Measurements from ENCODE around the gene RPP25.

The RPP25 gene, protein sequence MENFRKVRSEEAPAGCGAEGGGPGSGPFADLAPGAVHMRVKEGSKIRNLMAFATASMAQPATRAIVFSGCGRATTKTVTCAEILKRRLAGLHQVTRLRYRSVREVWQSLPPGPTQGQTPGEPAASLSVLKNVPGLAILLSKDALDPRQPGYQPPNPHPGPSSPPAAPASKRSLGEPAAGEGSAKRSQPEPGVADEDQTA

DNA sequence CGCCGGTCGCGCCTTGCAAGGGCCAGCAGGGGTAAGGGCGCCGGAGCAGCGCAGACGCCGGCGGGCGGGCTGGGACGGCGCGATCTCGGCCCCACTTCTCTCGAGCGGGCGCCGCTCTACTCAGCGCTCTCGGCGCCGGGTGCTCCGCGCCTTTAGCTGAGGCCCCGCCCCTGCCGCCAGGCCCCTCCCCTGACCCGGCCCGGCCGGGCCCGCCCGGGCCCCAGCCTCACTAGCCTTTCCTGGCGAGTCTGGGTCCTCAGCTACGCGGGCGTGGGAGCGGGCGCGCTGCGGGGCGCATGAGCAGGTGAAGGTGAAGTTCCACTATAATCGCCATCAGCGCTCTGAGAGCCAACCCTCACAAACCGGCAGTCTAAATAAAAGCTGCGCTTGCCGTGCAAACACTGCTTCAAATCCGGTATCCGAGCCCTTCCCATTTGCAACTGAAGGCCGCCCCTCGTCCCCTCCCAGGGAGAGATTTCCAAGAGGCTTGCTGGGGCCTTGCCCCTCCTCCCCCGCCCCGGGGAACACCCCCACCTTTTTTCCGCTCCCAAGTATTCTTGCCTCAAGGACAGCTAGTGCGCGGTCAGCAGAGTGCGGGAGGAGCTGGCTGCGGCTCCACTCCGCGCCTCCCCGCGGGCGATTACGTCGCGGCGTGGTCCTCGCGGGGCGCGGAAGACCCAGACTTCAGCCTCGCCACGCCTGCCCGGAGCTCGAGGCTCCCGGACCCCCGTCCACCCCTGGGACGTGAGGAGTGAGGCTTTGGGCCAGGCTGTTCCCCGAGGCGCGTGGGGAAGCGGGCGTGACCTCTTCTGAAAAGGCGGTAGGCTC lies at the start of gene RPP25:
Gene RPP25 (minus strand): TSS at position 125 of the 828 bp plus-strand sequence. CDS start 189 bp downstream, outside the sequence.
- peak; percentile 69 to 79 for DNase-seq

DNA sequence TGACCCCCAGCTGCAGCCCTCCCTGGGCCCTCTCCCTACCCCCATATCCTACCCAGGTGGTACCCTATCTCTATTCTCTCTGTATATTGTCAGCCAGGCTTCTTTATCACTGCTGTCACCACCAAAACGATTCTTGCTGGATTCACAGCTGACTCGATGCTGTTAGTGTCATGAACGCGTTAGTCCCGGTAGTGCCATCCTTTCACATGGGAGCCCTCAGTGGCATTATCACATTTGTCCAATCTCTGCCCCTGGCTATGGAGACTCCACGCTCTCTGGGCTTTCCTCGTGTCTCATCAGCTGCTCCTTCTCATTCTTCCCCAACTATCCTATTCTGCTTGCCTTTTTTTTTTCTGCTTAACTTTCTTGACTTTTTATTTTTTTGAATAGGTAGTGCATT lies 45.8 kb upstream of the RPP25 start:
- no peak for DNase-seq

DNA sequence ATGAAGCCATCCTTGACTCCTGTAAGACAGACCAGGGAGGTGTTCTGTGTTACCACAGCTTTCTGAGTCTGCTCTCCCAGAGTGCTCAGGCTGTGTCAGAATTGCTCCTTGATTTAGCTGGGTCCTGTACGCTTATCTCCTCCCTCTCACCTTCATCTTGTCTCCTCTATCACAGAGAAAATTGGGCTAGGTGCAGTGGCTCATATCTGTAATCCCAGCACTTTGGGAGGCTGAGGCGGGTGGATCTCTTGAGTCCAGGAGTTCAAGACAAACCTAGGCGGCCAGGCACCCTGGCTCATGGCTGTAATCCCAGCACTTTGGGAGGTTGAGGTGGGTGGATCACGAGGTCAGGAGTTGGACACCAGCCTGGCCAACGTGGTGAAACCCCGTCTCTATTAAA lies 44.7 kb upstream of the RPP25 start:
- DNase-seq: no peak

DNA sequence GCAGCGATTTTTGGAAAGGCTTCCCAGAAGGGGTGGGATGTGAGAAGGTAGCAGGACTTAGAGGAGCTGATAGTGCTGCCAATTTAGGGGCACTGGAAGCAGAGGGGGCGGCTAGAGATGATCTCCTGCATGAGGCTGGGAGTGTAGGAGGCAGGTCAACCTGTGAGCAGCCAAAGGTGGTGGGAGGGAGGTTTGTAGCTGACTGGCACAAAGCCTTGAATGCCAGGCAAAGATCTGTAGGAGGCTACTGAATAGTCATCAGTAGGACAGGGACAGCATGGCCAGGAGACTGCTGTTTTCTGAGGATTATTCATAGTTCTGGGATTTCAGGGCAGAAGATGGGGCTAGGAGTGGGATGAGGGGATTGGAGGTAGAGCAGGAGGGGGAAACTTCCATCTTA lies 41.0 kb upstream of the RPP25 start:
- no peak for DNase-seq

DNA sequence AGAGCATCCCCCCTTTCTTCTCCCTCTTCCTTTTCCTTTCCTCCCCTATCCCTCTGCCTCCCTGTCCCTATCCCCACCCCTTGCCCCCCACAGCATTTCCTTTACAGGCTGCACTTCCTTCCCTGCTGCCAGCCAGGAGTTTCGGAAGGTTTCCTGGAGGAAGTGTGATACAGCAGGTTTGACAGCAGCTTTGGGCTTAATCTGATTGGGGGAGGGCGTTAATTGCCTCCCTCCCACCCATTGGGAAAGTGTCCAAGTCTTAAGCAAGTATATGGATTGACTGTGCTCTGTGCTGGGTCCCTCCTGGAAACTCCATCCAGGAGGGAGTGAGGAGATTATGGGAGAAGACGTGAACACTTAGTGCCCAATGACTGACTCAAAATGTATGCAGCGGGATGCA lies 40.6 kb upstream of the RPP25 start:
- DNase-seq: no peak

DNA sequence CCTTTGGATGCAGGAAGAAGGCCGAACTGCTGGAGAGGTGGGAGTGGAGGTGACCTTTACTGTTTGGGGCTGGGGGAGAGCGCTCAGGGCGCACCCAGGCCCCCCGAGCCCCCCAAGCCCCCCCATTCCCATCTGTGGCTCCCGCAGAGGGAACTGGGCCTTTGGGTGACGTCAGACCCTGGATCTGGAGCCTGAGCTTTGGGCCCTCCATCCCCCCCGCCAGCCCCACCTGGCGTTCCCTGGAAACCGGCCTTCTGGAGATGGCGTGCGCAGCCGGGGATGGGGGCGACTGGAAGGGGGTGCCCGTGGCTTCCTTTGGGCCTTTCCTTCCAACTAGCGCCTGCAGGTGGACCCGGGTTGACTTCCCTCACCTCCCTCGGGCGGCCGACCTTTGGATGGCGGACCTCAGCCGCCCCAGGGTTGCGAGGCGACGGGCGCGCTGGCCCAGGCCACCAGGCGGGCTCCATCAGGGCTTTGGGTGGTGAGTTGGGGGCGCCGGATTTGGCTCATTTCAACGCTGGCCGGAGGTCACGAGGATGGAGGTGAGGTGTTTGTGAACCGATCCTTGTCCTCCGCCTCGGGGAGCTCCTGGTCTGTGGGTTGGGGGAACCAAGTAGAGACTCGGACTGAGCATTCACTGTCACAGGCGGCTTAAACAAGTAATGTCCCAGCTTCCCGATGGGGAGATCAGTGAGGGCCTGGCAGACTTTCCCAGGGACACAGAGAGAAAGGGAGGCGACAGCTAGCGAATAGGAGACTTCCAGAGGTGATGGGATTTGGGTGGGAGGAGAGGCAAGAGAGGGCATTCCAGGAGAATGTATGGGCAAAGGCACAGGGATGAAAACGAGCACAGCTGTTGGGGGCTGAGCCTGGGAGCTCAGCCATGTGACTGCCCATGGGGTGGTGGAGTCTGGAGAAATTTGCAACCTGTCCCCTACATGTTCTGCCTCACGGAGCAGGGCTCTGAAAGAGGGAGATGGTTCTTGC lies 39.5 kb upstream of the RPP25 start:
- DNase-seq: no peak

DNA sequence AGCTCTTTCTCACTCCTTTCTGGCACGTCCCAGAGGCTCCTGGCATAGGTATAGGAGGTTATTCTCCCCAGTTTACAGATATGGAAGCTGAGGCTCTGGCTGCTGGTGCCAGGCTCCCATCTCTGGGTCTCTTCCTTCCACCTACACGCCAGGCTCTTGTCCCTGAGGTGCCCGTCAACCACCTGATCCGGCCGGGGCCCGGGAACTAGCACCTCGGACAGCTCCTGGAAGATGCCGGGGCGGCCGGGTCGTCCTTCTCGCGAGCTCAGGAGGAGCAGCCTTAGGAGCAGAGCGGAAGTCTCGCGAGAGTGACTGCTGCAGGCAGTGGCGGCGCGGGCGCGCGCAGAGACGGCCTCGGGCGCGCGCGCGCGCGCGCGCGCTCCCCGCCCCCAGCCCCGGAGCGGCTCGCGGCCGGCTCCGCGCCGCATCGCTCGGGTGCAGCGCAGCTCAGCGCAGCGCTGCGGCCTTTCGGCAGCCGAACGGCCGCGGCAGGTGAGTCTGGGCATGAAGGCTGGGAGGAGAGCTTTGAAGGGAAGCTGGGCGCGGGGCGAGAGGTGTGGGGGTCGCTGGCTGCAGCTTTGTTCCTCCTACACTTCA lies 38.7 kb upstream of the RPP25 start, which contains the start of gene SCAMP5:
Gene SCAMP5 (plus strand): TSS at position 382 of the 597 bp plus-strand sequence. CDS start 16,277 bp downstream, outside the sequence.
- peak; percentile 85 to 89 for DNase-seq

DNA sequence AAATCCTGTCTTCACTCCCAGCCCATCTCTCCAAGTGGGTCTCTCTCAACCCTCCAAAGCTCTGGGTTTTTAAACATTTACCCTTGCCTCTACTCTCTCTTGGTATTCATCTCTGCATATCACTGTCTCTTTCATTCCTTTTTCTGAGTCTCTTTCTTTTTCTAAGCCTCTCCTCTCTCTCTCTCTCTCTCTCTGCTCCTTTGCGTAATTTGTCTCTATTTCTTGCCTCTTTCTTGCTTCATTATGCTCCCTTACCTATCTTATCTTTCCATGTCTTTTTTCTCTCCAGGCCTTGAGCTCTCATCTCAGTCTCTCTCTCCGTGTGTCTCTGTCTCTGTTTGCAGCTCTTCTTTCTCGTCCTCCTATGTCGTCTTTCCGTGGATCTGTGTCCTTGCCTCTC lies 38.1 kb upstream of the RPP25 start:
- DNase-seq: no peak

DNA sequence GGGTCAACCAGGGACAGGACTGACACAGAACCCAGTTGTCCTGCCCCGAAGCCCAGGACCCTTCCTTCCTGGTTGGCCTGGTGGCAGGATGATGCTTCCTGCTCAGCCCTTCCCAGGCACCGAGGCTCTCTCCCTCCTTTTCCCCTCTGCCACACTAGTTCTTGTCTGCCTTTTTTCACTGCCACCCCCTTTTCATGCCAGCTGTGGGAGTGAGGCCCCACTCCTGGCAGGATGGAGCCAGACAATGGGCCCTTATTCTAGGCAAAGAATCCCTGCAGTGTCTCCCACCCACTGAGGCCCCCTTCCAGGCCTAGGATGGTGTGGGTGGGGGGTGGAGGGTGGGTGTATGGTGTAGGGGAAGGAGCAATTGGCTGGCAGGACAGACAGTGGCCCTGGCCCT lies 37.7 kb upstream of the RPP25 start:
- DNase-seq: no peak

DNA sequence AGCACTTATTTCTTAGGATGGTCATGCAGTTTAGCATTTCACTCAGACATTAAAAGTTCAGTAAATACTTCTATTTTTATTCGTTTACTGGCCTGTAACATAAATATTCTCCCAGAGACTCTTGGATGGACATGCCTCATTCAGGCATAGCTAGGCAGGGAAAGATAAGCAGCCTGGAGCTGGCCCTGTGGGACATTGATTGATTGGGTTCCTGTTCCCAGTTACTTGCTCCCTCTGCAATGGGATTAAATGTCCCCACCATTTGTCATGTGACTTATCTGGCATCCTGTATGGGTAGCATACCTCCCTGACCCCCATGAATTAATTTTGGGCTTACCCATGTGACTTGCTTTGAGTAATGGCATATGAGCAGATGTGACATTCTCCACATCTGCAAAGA lies 36.0 kb upstream of the RPP25 start:
- no peak for DNase-seq

DNA sequence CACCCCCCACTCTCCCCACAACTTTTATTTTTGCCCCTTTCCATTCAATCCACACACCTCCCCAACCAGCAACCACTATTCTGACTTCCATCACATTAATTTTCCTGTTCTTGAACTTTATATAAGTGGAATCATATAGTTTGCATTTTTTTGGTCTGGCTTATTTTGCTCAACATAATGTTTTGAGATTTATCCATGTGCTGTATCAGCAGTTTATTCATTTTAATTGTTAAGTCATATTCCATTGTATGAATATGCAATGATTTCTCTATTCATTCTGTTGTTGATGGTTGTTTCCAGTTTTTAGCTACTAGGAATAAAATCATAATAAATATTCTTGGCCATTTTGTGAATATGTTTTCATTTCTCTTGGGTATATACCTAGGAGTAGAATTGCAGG lies 33.0 kb upstream of the RPP25 start:
- DNase-seq: no peak

DNA sequence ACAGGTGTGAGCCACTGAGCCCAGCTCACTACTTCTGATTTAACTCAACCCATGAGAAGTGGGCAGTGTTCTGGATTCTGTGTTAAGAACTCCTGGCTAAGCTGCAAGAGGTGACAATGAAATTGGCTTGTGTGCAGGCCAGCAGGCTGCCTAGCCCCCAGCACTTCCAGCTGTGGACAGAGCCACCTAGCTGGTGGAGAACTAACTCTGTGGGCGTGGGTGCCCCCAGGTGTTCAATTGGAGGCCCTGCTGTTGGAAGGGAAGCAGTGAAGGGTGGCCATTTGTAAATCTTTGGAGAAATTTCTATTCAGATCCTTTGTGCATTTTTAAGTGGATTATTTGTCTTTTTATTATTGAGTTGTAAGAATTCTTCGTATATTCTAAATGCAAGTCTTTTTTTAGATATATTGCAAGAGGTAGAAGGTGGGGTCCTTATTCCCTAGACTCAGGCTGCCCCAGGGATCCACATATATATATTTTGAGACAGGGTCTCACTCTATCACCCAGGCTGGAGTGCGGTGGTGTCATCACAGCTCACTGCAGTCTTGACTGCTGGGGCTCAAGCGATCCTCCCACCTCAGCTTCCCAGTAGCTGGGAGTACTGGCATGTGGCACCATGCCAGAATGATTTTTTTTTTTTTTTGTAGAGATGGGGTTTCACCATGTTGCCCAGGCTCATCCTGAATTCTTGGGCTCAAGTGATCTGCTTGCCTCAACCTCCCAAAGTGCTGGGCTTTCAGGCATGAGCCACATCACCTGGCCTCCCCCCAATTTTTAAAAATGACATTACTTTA lies 31.6 kb upstream of the RPP25 start:
- DNase-seq: peak in 1 of 2 experiments; percentile 7

DNA sequence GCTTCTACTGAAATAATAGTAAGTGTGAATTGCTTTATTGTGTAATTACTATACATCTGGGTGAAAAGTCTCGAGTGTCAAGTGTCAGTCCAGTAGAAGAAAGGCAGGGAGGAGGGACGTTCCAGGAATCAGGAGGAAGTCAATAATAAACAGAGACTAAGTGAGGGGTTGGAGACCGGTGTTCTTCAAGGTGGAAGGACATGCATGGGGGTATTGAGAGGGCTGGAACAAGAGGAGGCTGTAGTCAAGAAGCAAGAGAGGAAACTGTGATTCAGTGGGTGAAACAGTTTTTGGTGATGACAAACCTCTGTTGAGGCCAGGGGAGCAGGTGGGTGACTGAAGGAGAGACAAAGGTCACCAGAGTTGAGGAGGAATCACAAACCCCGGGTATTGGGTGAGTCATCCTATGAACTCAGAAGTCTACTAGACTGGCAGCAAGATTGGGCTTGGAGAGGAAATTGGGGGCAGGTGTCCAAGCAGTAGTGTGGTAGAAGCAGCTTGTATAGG lies 27.2 kb upstream of the RPP25 start:
- peak in 1 of 2 experiments; percentile 47 for DNase-seq

DNA sequence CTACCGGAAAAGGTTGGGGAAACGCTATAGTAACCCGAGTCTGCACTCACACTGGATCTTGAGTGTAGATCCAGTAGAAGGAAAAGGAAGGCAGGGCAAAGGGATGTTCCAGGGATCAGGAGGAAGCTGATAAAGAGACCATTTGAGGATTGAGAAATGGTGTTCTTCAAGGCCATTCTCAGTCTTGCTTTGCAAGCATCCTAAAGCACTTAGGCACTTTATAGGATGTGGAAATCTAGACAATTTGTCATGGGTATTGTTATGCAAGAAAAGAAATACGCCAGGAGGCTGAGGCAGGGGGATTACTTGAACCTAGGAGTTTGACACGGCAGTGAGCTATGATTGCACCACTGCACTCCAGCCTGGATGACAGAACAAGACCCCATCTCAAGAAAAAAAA lies 25.6 kb upstream of the RPP25 start:
- no peak for DNase-seq

DNA sequence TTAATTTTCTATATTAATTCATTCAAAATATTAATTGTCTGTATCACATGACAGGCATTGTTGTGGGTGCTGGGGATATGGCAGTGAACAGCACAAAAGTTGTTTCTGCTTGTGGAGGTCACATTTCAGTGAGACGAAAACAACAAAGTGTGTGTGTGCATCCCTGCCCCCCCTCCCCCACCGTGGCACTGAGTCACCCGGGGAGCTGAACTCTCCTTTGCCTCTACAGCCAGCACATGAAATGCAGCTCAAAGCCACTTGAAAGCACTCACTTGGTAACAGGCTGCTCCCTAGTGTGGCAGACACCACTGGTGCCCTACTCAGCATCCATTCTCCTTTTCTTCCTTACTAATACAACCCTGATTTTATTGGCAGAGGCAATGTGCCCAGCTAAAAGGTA lies 21.9 kb upstream of the RPP25 start:
- peak in 1 of 2 experiments; percentile 33 for DNase-seq

DNA sequence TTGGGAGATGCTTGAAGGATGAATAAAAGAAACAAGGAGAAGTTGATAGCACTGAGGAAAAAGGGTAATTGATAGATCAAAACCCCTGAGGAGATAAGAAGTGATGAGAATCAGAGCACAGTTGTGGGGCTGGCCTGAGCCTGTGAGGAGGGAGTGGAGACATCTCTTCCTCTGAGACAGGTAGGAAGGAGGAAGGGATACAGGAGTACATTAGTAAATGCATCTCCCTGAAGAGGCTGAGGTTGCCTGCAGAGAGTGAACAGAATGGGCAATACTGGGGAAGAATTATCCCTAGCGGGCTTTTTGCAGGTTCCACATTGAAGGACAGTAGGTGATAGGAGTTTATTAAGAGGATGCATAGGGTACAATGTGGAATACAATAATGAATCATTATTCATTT lies 21.5 kb upstream of the RPP25 start:
- no peak for DNase-seq

DNA sequence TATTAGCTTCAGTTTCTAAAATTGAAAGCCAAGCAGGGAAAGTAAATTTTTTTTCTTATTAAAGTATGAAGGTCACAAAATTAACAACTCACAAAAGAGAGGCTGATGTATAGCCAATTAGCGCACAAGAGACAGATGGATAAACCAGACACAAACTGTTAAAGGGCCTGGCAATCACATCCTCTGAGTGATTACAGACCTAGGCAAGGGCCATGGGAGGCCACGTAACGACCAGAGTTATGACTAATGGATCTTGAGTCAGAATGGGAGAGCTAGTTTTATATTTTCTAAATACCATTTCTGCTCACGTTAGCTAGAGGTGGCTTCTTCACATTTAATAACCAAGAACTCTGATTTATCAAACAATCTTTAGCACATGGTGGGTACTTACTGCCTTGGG lies 21.0 kb upstream of the RPP25 start:
- no peak for DNase-seq

DNA sequence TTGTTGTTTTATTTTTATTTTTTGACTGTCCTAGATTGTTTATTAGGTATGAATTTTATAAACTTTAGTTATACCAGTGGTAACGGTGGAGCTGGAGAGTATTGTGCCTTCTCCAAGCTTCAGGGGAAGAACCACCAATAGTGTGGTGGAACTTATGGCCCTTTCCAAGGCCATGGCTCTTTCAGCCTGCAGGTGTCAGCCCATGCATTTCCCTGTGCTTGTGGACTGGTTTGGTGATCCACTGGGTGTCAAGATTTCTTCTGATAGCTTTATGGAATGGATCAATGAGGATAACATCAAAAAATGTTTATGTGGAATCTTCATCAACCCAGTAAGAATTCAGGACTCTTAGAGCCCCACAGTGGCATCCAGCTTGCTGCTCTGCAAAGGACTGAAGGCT lies 19.6 kb upstream of the RPP25 start:
- no peak for DNase-seq

DNA sequence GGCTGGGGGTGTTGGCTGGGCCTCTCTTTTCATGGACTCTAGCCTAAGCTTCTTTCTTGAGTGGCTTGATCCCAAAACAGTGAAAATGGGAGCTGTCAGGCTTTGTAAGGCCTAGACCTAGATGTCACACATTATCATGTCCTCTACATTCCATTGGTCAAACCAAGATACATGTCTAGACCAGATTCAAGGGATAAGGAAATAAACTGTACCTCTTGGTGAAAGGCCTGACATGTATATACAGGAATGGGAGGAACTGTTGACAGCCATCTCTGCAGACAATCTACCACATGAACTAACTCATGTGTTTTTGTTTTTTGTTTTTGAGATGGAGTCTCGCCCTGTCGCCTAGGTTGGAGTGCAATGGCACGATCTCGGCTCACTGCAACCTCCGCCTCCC lies 11.1 kb upstream of the RPP25 start:
- DNase-seq: no peak

DNA sequence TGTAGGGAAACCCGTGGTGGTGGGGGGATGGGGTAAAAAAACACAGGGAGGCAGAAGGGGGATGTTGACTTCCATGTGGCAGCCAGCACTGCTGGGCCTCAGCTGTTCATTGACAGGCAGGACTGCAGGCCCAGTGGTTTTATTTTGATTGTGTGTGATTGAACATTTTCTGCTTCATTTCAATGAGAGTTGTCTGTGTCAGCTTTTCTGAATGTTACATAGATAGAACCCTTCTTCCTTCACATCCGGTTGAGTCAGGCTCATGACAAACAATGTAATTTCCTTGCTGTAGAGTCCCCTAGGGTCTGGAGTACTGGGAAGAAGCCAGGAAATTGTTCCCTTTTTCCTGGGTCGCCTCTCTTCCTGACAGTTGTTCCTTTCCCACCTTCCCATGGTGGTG lies 8.2 kb upstream of the RPP25 start:
- no peak for DNase-seq

DNA sequence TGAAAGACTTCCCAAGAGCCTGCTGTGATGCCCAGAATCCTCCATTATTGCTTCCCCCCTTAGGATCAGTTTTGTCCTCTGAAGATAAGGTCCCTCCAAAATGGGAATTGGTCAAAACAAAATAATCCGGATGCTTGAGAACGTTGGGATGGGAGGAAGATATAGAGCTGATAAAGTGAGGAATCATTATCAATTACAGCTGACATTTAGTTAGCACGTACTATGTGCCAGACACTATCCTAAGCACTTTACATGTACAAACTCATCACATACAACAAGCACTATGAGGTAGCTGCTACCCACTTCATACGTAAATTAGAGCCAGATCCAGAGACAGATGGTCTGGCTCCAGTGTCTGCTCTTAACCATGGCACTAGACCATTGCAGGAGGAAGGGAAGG lies 6.6 kb upstream of the RPP25 start:
- no peak for DNase-seq

DNA sequence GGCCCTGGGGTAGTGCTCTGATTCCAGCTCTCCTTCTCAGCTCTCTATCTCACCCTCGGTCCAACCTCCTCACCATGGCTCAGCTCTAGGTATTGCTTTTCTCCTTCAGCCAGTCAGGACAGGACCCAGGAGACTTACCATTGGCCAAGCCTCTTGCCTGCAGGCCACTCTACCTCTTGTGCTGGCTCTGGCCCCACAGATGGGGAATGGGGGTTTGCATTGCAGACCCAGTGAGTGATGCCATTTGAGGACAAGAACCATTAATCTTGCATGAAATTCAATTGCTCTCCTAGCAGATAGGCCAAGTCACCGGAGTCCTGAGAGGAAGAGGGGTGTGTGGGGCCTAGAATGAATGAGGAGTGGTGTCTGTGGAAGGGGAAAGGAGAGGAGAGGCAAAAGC lies 6.1 kb upstream of the RPP25 start:
- no peak for DNase-seq

Measured in stimulated activated CD4-positive, alpha-beta T cell treated with anti-CD3 and anti-CD28 coated beads, Interleukin-4, amount 100 ng/mL, for 4 hours (primary cell).